GM12878 (cell line): ENCODE results near the gene MTTP. TPM values are rescaled to one million over a fixed set of nuclear protein-coding genes. Genes with fewer than 3 reads are reported as not detected.

Experiments
- ATAC-seq: fragments of 200-7000 bp; cut with Tn5 transposase; 3 replicates; pipeline ENCODE4 v1.9.1; 2020; ENCODE audit warnings: mild to moderate bottlenecking, moderate library complexity
- BruUV-seq: library from RNA; stranded (reverse); fragments of 400-500 nt; replicated peaks from 2 replicates; lab custom pipeline; 2021; lab: Mats Ljungman, UMichigan
- CTCF ChIA-PET: fragments of 300-600 bp; sonication (Branson Sonifier 250); formaldehyde crosslinking; extraction: SDS; loops from one replicate; lab custom pipeline; 2021; ENCODE audit warnings: inconsistent platforms; lab: Yijun Ruan, JAX
- POLR2A ChIA-PET: fragments of 350-600 bp; formaldehyde crosslinking; extraction: SDS; loops from one replicate; lab custom pipeline; 2021; ENCODE audit warnings: inconsistent platforms; lab: Charles Lee
- RAD21 ChIA-PET: fragments of 300-600 bp; sonication (Branson Sonifier 250); formaldehyde crosslinking; loops from one replicate; lab custom pipeline; 2023; ENCODE audit warnings: antibody characterized with exemption; ENCODE audit not compliant: unreplicated experiment; lab: Charles Lee
- SMC1A ChIA-PET: fragments of 300-600 bp; sonication (Branson Sonifier 250); formaldehyde crosslinking; loops from one replicate; lab custom pipeline; 2023; ENCODE audit not compliant: unreplicated experiment, uncharacterized antibody; lab: Charles Lee
- DNase-seq: peaks from one replicate; pipeline ENCODE4 v3.0.0-alpha.2; 2011; ENCODE audit warnings: low read depth, low spot score
- FAIRE-seq: peaks from 3 replicates; lab custom pipeline; 2011; peaks lifted over from hg19 to GRCh38; lab: Jason Lieb, UNC
- H2AFZ ChIP-seq: 2 replicates; pipeline ENCODE4 v1.6.0; 2011; ENCODE audit warnings: low read depth, low read length, control low read depth; ENCODE audit not compliant: control insufficient read depth
- H3K27ac ChIP-seq: 2 replicates; pipeline ENCODE4 v1.5.1; 2011; ENCODE audit warnings: control low read depth; ENCODE audit not compliant: control insufficient read depth, insufficient read depth
- H3K27me3 ChIP-seq, 2 experiments: replicated peaks in 1 of 2; 2 replicates each; pipeline versions ENCODE4 v1.6.0 to v1.6.1; 2011; ENCODE audit warnings: low read length in 1 of 2; ENCODE audit not compliant: control insufficient read depth in 2 of 2, insufficient read depth in 2 of 2
- H3K36me3 ChIP-seq, 2 experiments: 2 replicates each; pipeline ENCODE4 v1.5.1; 2011; ENCODE audit warnings: low read length in 1 of 2; ENCODE audit not compliant: control insufficient read depth in 2 of 2, insufficient read depth in 2 of 2
- H3K4me1 ChIP-seq: 2 replicates; pipeline ENCODE4 v1.6.1; 2011; ENCODE audit warnings: mild to moderate bottlenecking, low read length, moderate library complexity, mixed read lengths; ENCODE audit not compliant: control insufficient read depth, insufficient read depth
- H3K4me2 ChIP-seq: 2 replicates; pipeline ENCODE4 v1.6.0; 2011; ENCODE audit warnings: control low read depth; ENCODE audit not compliant: control insufficient read depth, insufficient read depth
- H3K4me3 ChIP-seq: fragments of 200-600 bp; sonication (generic); 2 replicates; pipeline ENCODE4 v1.5.1; 2016
- H3K79me2 ChIP-seq: 2 replicates; pipeline ENCODE4 v1.6.0; 2011; ENCODE audit warnings: low read length; ENCODE audit not compliant: control insufficient read depth, insufficient read depth
- H3K9ac ChIP-seq: 2 replicates; pipeline ENCODE4 v1.8.0; 2011; ENCODE audit warnings: low read length, control low read depth, mixed read lengths; ENCODE audit not compliant: control insufficient read depth, insufficient read depth
- H3K9me3 ChIP-seq: replicated peaks from 3 replicates; pipeline ENCODE4 v1.5.1; 2011; ENCODE audit warnings: mild to moderate bottlenecking, low read length; ENCODE audit not compliant: control insufficient read depth, insufficient read depth
- H4K20me1 ChIP-seq: 2 replicates; pipeline ENCODE4 v1.6.0; 2011; ENCODE audit not compliant: control insufficient read depth, insufficient read depth
- ATF7 ChIP-seq: fragments of 450-650 bp; IDR thresholded peaks from 2 replicates; pipeline ENCODE4 v1.6.1; 2016; ENCODE audit warnings: low read depth, mild to moderate bottlenecking
- CEBPB ChIP-seq, 2 experiments: fragments of 150-350 bp in 1 of 2; IDR thresholded peaks; 2 replicates each; pipeline ENCODE4 v1.6.1; 2012 to 2014; ENCODE audit warnings: low read depth in 2 of 2, low read length in 2 of 2, borderline replicate concordance in 1 of 2, inconsistent platforms in 1 of 2
- CHD1 ChIP-seq: IDR thresholded peaks from 2 replicates; pipeline ENCODE4 v1.6.1; 2012; ENCODE audit warnings: low read depth, low read length, improper control_type of control experiment
- KLF5 ChIP-seq: fragments of 450-650 bp; IDR thresholded peaks from 2 replicates; pipeline ENCODE4 v1.6.1; 2014; ENCODE audit warnings: mild to moderate bottlenecking; ENCODE audit not compliant: partially characterized antibody
- RELB ChIP-seq: fragments of 450-650 bp; IDR thresholded peaks from 2 replicates; pipeline ENCODE4 v1.6.1; 2017; ENCODE audit warnings: low read depth, mild to moderate bottlenecking, moderate library complexity
- RFX5 ChIP-seq: IDR thresholded peaks from 2 replicates; pipeline ENCODE4 v1.6.1; 2011; ENCODE audit warnings: low read depth, low read length, improper control_type of control experiment
- SMAD5 ChIP-seq: IDR thresholded peaks from 2 replicates; pipeline ENCODE4 v1.6.1; 2016; ENCODE audit warnings: antibody characterized with exemption, low read depth
- SUPT20H ChIP-seq: IDR thresholded peaks from 2 replicates; pipeline ENCODE4 v1.6.1; 2011; ENCODE audit warnings: low read depth, mild to moderate bottlenecking, low read length, moderate library complexity, borderline replicate concordance; ENCODE audit not compliant: control insufficient read depth
- TARDBP ChIP-seq: IDR thresholded peaks from 2 replicates; pipeline ENCODE4 v1.6.1; 2016; ENCODE audit warnings: borderline replicate concordance
- TBL1XR1 ChIP-seq: IDR thresholded peaks from 2 replicates; pipeline ENCODE4 v1.6.1; 2012; ENCODE audit warnings: low read depth, low read length, improper control_type of control experiment
- TCF12 ChIP-seq: IDR thresholded peaks from 2 replicates; pipeline ENCODE4 v1.6.1; 2011; ENCODE audit warnings: low read depth, mild to moderate bottlenecking, low read length
- ZNF24 ChIP-seq: fragments of 450-650 bp; IDR thresholded peaks from 2 replicates; pipeline ENCODE4 v1.6.1; 2017; ENCODE audit warnings: antibody characterized with exemption, mild to moderate bottlenecking
- WGBS: methylation state at CpG from one replicate; pipeline ENCODE4 v1.1.6; 2016; ENCODE audit warnings: low lambda C conversion rate; ENCODE audit not compliant: insufficient replicate concordance, insufficient coverage; ENCODE audit errors: missing lambda C conversion rate; 5-methylcytosine and 5-hydroxymethylcytosine counted together
- in situ Hi-C: fragments of 300-500 bp; cut with MboI; formaldehyde crosslinking; loops from 9 replicates; pipeline ENCODE4 v1.14.3; 2018; ENCODE audit warnings: mixed read lengths
- intact Hi-C: fragments of 100-400 bp; cut with micrococcal nuclease; formaldehyde crosslinking; loops from one replicate; pipeline ENCODE4 v1.14.2; 2022; ENCODE audit not compliant: unreplicated experiment
- polyA plus RNA-seq, 11 experiments: library from polyadenylated mRNA; depleted of rRNA in 4 of 11; unstranded in 6 of 11; stranded (reverse) in 5 of 11; fragments of >200 nt; fragmentation: Nextera tagmentation in 4 of 11; fragmentation: Illumina TruSeq in 1 of 11; extraction: Ambion mirVana in 4 of 11; extraction: Trizol in 1 of 11; gene quantifications; 1 replicate in 1 of 11; 2 replicates in 10 of 11; pipeline versions ENCODE4 v1.2.1 to v1.2.3, GENCODE V29; 2011 to 2016; ENCODE audit warnings: inconsistent platforms in 2 of 11, missing spikeins in 2 of 11, low read depth in 1 of 11
- total RNA-seq, 4 experiments: library from RNA; depleted of rRNA in 3 of 4; stranded (reverse); fragments of >200 nt in 3 of 4; fragmentation: Illumina TruSeq in 1 of 4; extraction: Trizol in 1 of 4; gene quantifications; 2 replicates each; pipeline versions ENCODE4 v1.2.1 to v1.2.3, GENCODE V29; 2013 to 2021
- TF ChIP-seq, protein P1 (sequence below): fragments of 450-650 bp; IDR thresholded peaks from 2 replicates; pipeline ENCODE4 v1.6.1; 2018; ENCODE audit warnings: mild to moderate bottlenecking, low read depth, moderate library complexity; ENCODE audit not compliant: partially characterized antibody

Gene MTTP
- total and polyA plus RNA-seq, 10 of the 15 experiments (the other 5 are each of a cell fraction or from before 2014, with no cell fraction given): 0.08 to 2.2 (median 0.21) TPM; not detected in 1

- 31% methylated on average over 15 of the region's 15 CpGs for WGBS
- intact Hi-C loops: no loop called here
- H3K27ac ChIP-seq: no peak overlapping the region
- in situ Hi-C loops: no loop called here
- no peaks in the 10 kb centered on the region for H3K4me1 ChIP-seq
- DNase-seq (no peak), FAIRE-seq (no peak), ATAC-seq (peak; percentile 41; the same call in 2 of the 3 replicates)
- H3K9me3 ChIP-seq: no peaks in the 10 kb centered on the region
- H3K9ac ChIP-seq: no peak overlapping the region
- no peaks in the 10 kb centered on the region for H3K79me2 ChIP-seq
- H2AFZ ChIP-seq: no peak overlapping the region
- H3K4me2 ChIP-seq: no peak overlapping the region
- POLR2A ChIA-PET: no interaction called here
- CTCF ChIA-PET: no interaction called here
- SMC1A ChIA-PET: no interaction called here
- H3K36me3 ChIP-seq: no peaks in the 10 kb centered on the region
- H3K4me3 ChIP-seq: no peak overlapping the region
- RAD21 ChIA-PET: no interaction called here
- H3K27me3 ChIP-seq: no peaks in the 10 kb centered on the region
- no peaks in the 10 kb centered on the region for H4K20me1 ChIP-seq
- TF ChIP-seq ATF7 (0 out of 2 replicates have a peak, but pooled peaks have one; percentile 11), TARDBP (no peak)
- no TSS peak for BruUV-seq
Measured at GRCh38 chr4:99654361-99654761, 79.7 kb downstream of the MTTP start.

DNA sequence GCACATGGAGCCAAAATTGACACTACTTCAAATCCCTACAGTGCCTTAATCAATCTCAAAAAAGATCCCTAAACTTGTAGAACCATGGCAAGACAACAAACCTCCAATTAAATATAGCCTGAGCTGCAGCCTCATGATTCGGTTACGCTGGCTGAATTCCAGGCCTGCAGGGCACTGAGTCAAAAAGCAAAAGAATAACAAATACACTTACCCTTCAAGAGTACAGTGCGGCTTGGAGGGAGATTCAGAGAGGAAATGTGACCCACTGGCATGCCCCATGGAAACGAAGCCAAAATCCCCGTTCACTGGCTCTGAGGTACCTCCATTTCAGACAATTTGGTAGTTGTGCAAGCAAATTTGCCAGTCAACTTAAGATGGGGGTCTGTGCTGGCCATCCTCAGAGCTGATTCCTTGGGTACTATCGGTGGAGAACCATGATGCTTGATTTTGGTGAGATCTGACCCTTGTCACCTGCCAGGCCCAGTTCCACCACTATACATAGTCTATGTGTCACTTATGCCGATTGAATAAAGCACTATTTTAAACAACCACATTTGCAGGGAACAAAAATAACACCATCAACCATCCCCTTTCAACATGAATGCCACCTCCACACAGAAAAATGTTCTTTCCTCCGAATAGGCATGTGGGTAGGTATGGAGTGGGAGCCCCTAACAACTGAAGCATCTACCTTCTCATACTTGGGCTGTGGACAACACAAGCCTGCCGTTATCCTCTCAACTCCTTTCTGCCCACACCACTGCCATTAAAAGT lies 80.9 kb downstream of the MTTP start:
- intact Hi-C loops: no loop called here
- H3K36me3 ChIP-seq: no peaks in the 10 kb centered on the region
- RAD21 ChIA-PET: no interaction called here
- no peak overlapping the region for H3K9ac ChIP-seq
- in situ Hi-C loops: no loop called here
- peak; percentile 27; the same call in 2 of the 3 replicates for ATAC-seq
- no peaks in the 10 kb centered on the region for H3K9me3 ChIP-seq
- 31% methylated on average over 9 of the region's 9 CpGs for WGBS
- CTCF ChIA-PET: no interaction called here
- no peaks in the 10 kb centered on the region for H3K27me3 ChIP-seq
- POLR2A ChIA-PET: no interaction called here
- no peak overlapping the region for H3K27ac ChIP-seq
- no peaks in the 10 kb centered on the region for H3K79me2 ChIP-seq
- DNase-seq: no peak
- no peak overlapping the region for H3K4me2 ChIP-seq
- H3K4me1 ChIP-seq: no peaks in the 10 kb centered on the region
- no TSS peak for BruUV-seq
- H4K20me1 ChIP-seq: no peaks in the 10 kb centered on the region
- H2AFZ ChIP-seq: no peak overlapping the region
- H3K4me3 ChIP-seq: no peak overlapping the region
- FAIRE-seq: no peak
- SMC1A ChIA-PET: no interaction called here
- TF ChIP-seq TCF12: no peak
- no peak for TF ChIP-seq RELB
- TF ChIP-seq CEBPB (IDR thresholded peaks at IDR 0.05; ENCODE audit: borderline replicate concordance in 1 of 2, low read depth in 2 of 2, low read length in 2 of 2): no peak
- no peak for TF ChIP-seq SMAD5
- TF ChIP-seq ZNF24: no peak
- TF ChIP-seq KLF5: no peak
- TF ChIP-seq TBL1XR1: no peak
- TF ChIP-seq, protein P1, sequence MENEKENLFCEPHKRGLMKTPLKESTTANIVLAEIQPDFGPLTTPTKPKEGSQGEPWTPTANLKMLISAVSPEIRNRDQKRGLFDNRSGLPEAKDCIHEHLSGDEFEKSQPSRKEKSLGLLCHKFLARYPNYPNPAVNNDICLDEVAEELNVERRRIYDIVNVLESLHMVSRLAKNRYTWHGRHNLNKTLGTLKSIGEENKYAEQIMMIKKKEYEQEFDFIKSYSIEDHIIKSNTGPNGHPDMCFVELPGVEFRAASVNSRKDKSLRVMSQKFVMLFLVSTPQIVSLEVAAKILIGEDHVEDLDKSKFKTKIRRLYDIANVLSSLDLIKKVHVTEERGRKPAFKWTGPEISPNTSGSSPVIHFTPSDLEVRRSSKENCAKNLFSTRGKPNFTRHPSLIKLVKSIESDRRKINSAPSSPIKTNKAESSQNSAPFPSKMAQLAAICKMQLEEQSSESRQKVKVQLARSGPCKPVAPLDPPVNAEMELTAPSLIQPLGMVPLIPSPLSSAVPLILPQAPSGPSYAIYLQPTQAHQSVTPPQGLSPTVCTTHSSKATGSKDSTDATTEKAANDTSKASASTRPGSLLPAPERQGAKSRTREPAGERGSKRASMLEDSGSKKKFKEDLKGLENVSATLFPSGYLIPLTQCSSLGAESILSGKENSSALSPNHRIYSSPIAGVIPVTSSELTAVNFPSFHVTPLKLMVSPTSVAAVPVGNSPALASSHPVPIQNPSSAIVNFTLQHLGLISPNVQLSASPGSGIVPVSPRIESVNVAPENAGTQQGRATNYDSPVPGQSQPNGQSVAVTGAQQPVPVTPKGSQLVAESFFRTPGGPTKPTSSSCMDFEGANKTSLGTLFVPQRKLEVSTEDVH: no peak
- TF ChIP-seq RFX5: no peak
- no peak for TF ChIP-seq SUPT20H
- no peak for TF ChIP-seq CHD1
- no peak for TF ChIP-seq TARDBP
